ENCODE data around the gene CECR2.

The CECR2 gene

DNA sequence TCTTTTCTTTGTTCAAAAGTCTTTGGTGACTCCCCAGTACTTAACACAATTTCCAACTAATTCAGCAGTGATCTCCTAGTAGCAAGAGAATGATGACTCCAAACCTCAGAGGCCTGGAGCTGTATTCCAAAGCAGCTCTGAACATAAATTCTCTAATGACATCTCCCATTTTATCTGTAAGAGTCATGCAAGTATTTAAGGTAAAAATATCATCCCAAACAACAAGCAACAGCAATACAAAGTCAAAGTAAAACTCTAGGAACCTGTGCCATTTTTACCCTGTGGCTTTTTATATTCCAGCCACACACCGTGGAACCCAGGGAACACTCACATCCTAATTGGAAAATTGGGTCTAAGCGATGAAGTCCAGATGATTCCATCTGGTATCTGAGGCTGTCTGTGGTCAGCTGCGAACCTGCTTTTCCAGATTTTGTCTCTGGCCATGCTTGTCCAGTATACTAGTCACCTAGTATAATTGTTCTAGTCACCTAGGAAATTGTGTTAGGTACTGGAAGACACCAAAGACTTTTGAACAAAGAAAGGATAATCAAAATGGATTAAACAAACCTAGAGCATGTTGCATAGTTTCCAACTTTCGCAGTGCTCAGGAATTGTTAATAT is 101.7 kb downstream of the CECR2 start:
- TF ChIP-seq, protein P1, sequence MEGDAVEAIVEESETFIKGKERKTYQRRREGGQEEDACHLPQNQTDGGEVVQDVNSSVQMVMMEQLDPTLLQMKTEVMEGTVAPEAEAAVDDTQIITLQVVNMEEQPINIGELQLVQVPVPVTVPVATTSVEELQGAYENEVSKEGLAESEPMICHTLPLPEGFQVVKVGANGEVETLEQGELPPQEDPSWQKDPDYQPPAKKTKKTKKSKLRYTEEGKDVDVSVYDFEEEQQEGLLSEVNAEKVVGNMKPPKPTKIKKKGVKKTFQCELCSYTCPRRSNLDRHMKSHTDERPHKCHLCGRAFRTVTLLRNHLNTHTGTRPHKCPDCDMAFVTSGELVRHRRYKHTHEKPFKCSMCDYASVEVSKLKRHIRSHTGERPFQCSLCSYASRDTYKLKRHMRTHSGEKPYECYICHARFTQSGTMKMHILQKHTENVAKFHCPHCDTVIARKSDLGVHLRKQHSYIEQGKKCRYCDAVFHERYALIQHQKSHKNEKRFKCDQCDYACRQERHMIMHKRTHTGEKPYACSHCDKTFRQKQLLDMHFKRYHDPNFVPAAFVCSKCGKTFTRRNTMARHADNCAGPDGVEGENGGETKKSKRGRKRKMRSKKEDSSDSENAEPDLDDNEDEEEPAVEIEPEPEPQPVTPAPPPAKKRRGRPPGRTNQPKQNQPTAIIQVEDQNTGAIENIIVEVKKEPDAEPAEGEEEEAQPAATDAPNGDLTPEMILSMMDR (IDR thresholded peaks at IDR 0.05; ENCODE audit: insufficient read depth, low read depth, low read length, missing control alignments), result no peak
- H3K4me3 ChIP-seq (ENCODE audit: low read length), result no peak overlapping the region
- no peak for DNase-seq (ENCODE audit: low read depth)

DNA sequence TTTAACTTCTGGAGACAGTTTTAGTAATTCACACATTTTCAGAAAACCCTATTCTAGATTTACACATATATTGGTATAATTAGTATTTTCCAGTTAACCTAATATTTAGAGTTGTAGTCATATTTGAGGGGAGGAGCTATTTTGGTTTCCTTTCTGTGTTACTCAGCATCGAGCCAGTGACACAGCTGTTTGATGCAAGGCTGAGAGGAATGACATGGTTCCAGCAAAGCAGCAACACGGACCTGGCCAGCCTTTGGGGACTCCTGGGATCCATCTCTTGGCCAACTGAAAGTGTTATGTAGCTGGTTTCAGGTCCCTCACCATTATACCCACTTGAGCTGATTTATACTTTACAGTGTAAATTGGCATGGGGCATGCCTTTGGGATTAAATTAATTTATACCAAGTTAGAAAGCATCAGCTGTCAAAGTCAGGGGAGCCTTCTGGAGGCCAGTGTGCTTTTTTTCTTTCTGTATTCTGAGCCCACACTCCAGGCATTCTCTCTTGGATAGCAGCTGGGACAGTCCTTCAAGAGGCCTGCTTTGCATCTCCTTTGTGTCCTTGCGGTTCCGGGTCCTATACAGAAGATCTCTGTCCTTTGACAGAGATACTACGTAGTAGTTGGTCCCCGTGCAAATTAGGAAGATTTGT is 102.8 kb downstream of the CECR2 start:
- no peak overlapping the region for H3K4me3 ChIP-seq (ENCODE audit: low read length)
- peak; percentile 4 for DNase-seq (ENCODE audit: low read depth)
- TF ChIP-seq, protein P1 (IDR thresholded peaks at IDR 0.05; ENCODE audit: insufficient read depth, low read depth, low read length, missing control alignments), result no peak

DNA sequence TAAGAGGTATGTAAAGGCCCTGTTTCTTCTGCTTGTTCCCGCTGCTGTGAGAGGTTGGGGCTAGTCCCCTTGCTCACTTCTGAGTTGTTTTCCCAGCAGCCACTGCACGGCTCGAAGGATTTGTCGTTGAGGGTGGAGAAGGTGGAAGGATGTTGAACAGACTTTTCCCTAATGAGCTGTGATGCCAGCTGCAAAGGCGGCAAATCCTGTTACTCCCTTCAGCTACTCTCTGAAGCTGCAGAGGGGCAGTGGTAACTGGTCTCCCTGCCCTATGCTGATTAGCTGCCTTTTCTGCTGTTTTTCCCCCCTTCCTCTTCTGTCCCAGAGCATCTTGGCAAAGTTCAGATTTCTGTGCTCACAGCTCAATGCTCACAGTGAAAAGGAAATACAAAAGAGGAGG is 103.7 kb downstream of the CECR2 start:
- DNase-seq (ENCODE audit: low read depth), result no peak
- TF ChIP-seq, protein P1 (IDR thresholded peaks at IDR 0.05; ENCODE audit: insufficient read depth, low read depth, low read length, missing control alignments), result no peak
- H3K4me3 ChIP-seq (ENCODE audit: low read length), result no peak overlapping the region

DNA sequence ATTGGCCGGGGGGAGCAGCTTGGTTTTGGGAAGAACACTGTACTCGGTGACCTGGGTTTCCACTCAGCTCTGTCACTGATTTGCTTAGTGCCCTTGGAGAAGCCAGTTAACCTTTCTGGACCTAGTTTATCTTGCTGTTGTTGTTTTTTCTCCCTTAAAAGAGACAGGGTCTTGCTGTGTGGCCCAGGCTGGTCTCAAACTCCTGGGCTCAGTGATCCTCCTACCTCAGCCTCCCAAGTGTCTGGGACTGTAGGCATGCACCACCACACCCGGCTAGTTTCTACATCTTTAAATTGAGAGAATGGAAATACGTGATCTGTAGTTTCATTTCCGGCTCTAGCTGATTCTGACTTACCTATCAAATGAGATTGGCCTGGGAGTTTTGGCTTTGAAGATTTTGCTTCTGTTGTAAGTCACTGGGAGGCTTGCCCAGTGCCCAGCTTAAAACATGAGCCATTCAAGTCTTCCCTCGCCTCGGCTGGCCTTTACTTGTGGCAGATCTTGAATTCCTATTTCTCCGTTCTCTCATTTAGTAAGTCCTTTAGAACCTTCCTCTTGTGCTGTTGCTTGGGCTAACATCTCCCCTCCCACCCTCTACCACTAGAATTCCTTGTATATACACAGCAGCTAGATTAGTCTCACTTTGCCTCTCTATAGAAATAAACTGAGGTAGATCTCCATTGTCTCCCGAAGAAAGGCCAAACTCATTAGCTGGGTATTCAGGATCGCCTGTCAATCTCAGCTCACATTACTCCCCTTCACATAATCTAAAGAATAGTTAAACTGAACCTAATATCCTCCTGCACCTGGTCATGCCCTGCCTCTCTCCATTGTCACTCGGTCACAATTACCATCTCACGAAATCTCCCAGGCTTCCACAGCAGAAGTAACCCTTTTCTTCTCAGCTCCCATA is 106.3 kb downstream of the CECR2 start:
- no peak for DNase-seq (ENCODE audit: low read depth)
- TF ChIP-seq, protein P1 (IDR thresholded peaks at IDR 0.05; ENCODE audit: insufficient read depth, low read depth, low read length, missing control alignments), result no peak
- H3K4me3 ChIP-seq (ENCODE audit: low read length), result no peak overlapping the region

DNA sequence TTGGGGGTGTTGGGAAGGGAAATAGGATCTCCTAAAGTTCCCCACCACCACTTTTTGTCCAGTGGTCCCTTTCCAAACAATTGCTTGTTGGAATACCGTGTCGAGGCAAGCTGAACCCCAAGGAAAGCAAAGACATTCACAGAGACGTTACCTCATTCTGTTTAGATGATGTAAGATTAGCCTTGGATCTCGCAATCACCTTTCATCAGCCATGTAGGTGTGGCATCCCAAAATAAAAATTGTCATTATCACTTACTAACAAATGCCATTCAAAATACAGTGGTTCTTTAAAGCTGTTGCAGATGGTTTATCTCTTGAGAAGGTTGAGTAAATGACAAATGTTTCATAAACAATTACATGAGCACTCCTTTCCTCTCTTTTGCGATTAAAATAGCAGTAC is 107.6 kb downstream of the CECR2 start:
- TF ChIP-seq, protein P1 (IDR thresholded peaks at IDR 0.05; ENCODE audit: insufficient read depth, low read depth, low read length, missing control alignments), result no peak
- peak; percentile 11 for DNase-seq (ENCODE audit: low read depth)
- H3K4me3 ChIP-seq (ENCODE audit: low read length), result no peak overlapping the region

DNA sequence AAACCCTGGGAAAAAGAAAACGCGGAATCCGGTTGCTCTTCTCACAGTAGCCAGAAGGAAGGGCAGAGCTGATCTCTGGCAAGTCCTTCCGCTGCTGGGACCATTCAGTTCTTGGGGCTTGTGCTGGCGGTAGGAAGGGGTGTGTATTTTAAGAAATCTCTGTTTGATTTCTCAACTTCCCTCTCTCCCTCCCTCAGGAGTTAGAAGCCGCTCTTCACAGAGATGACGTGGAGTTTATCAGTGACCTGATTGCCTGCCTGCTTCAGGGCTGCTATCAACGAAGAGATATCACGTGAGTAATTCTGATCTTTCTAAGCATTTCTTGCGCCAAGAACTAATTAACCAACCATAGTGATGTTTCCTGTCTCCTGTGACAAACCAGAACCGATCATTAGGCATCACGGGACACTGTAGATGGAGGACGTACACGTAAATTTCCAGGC is 108.2 kb downstream of the CECR2 start:
- DNase-seq (ENCODE audit: low read depth), result no peak
- TF ChIP-seq, protein P1 (IDR thresholded peaks at IDR 0.05; ENCODE audit: insufficient read depth, low read depth, low read length, missing control alignments), result no peak
- H3K4me3 ChIP-seq (ENCODE audit: low read length), result no peak overlapping the region
